ENCODE data around the gene MCC. TPM values are rescaled to one million over a fixed set of nuclear protein-coding genes. Genes with fewer than 3 reads are reported as not detected.

The MCC gene
- total RNA-seq, 2 experiments from 2014 or later = 3.8 to 4.4 TPM

- POLR2A ChIA-PET = no interaction called here
- DNase-seq (no peak), ATAC-seq (ENCODE audit: low read depth) (no peak)
- H3K9me3 Mint-ChIP-seq = no peaks in the 10 kb centered on the region
- H3K27ac Mint-ChIP-seq = no peak overlapping the region
- no peaks in the 10 kb centered on the region for H3K4me1 Mint-ChIP-seq
- no peaks in the 10 kb centered on the region for H3K36me3 Mint-ChIP-seq
- peaks cover 13% of the 10 kb centered on the region for H3K27me3 Mint-ChIP-seq
- no peak overlapping the region for H3K4me3 Mint-ChIP-seq
Measured at GRCh38 chr5:113242481-113243348, 245.5 kb downstream of the MCC start.

- Mint-ChIP-seq H3K27ac (no peak overlapping the region), H3K4me1 (no peaks in the 10 kb centered on the region), H3K9me3 (no peaks in the 10 kb centered on the region), H3K36me3 (no peaks in the 10 kb centered on the region), H3K27me3 (peaks cover 13% of the 10 kb centered on the region), H3K4me3 (no peak overlapping the region)
- POLR2A ChIA-PET = no interaction called here
- DNase-seq = no peak
- ATAC-seq (ENCODE audit: low read depth) = no peak
Measured at GRCh38 chr5:113240951-113241726, 247.1 kb downstream of the MCC start.

DNA sequence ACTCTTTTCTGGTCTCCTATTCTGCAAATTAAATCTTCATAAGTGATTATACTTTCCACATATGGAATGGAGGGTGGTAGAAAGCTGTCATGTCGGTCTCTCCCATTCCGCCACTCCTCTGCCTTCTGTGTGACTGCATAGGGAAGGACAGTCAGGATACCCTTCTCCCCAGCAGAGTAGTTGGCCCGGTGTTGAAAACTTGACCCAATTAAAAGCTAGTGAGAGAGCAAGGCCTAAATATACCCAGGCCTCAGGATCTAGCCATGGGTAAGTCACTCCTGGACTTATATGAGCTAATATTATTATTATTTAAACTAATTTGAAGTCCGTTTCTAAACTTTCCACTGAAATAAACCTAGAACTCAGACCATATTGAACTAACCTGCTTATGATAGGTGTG is 248.2 kb downstream of the MCC start:
- Mint-ChIP-seq H3K36me3 (no peaks in the 10 kb centered on the region), H3K4me1 (no peaks in the 10 kb centered on the region), H3K27ac (no peak overlapping the region), H3K9me3 (no peaks in the 10 kb centered on the region), H3K4me3 (no peak overlapping the region), H3K27me3 (peaks cover 19% of the 10 kb centered on the region)
- POLR2A ChIA-PET = no interaction called here
- DNase-seq (no peak), ATAC-seq (ENCODE audit: low read depth) (no peak)

GRCh38 chr5:113237893-113238292 is 250.4 kb downstream of the MCC start:
- ATAC-seq (ENCODE audit: low read depth) = no peak
- POLR2A ChIA-PET = no interaction called here
- no peak for DNase-seq
- H3K9me3 Mint-ChIP-seq = no peaks in the 10 kb centered on the region
- no peak overlapping the region for H3K27ac Mint-ChIP-seq
- H3K27me3 Mint-ChIP-seq = peaks cover 25% of the 10 kb centered on the region
- H3K36me3 Mint-ChIP-seq = no peaks in the 10 kb centered on the region
- H3K4me1 Mint-ChIP-seq = no peaks in the 10 kb centered on the region
- no peak overlapping the region for H3K4me3 Mint-ChIP-seq

GRCh38 chr5:113236536-113237288 is 251.5 kb downstream of the MCC start:
- no peaks in the 10 kb centered on the region for H3K9me3 Mint-ChIP-seq

GRCh38 chr5:113235884-113236283 is 252.4 kb downstream of the MCC start:
- Mint-ChIP-seq H3K27ac (no peak overlapping the region), H3K9me3 (no peaks in the 10 kb centered on the region), H3K4me1 (no peaks in the 10 kb centered on the region), H3K4me3 (no peak overlapping the region), H3K36me3 (no peaks in the 10 kb centered on the region), H3K27me3 (peaks cover 29% of the 10 kb centered on the region)
- no peak for DNase-seq
- POLR2A ChIA-PET = no interaction called here
- ATAC-seq (ENCODE audit: low read depth) = no peak

More at GRCh38 chr5:113236536-113237288, 251.5 kb downstream of the MCC start:
- no peak for ATAC-seq (ENCODE audit: low read depth)
- H3K27ac Mint-ChIP-seq = no peak overlapping the region
- H3K36me3 Mint-ChIP-seq = no peaks in the 10 kb centered on the region
- H3K4me1 Mint-ChIP-seq = no peaks in the 10 kb centered on the region
- peaks cover 28% of the 10 kb centered on the region for H3K27me3 Mint-ChIP-seq
- DNase-seq = no peak
- POLR2A ChIA-PET = no interaction called here
- H3K4me3 Mint-ChIP-seq = no peak overlapping the region

- no peaks in the 10 kb centered on the region for H3K4me1 Mint-ChIP-seq
Measured at GRCh38 chr5:113234546-113234945, 253.7 kb downstream of the MCC start.

GRCh38 chr5:113233606-113234005 is 254.6 kb downstream of the MCC start:
- Mint-ChIP-seq H3K9me3 (no peaks in the 10 kb centered on the region), H3K27me3 (peaks cover 36% of the 10 kb centered on the region), H3K27ac (no peak overlapping the region), H3K4me3 (no peak overlapping the region), H3K36me3 (no peaks in the 10 kb centered on the region), H3K4me1 (no peaks in the 10 kb centered on the region)
- POLR2A ChIA-PET = no interaction called here
- ATAC-seq (ENCODE audit: low read depth) = no peak
- no peak for DNase-seq

More at GRCh38 chr5:113234546-113234945, 253.7 kb downstream of the MCC start:
- Mint-ChIP-seq H3K27me3 (peaks cover 36% of the 10 kb centered on the region), H3K27ac (no peak overlapping the region), H3K36me3 (no peaks in the 10 kb centered on the region), H3K9me3 (no peaks in the 10 kb centered on the region), H3K4me3 (no peak overlapping the region)
- DNase-seq = no peak
- POLR2A ChIA-PET = no interaction called here
- ATAC-seq (ENCODE audit: low read depth) = no peak

GRCh38 chr5:113232667-113233066 is 255.6 kb downstream of the MCC start:
- POLR2A ChIA-PET = no interaction called here
- H3K27me3 Mint-ChIP-seq = peaks cover 38% of the 10 kb centered on the region
- no peaks in the 10 kb centered on the region for H3K4me1 Mint-ChIP-seq
- ATAC-seq (ENCODE audit: low read depth) (no peak), DNase-seq (no peak)
- no peak overlapping the region for H3K4me3 Mint-ChIP-seq
- H3K27ac Mint-ChIP-seq = no peak overlapping the region
- no peaks in the 10 kb centered on the region for H3K36me3 Mint-ChIP-seq
- H3K9me3 Mint-ChIP-seq = no peaks in the 10 kb centered on the region

DNA sequence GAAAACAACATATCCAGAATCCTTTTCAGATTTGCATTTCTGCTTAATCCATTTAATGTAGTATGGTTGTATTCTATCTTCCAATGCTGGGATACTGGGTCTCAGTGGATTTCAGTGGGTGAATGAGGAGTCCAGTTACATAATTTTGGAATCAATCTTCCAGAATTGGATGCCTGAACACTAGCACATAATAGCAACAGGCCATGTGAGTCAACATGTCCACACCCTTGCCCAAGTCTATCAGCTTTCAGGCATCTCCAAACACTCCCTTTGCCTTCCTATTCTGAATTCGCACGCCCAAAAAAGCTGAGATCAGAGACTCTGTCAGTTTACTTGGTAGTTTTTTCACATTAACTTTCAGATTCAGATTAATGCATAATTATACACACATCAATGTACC is 256.0 kb downstream of the MCC start:
- ATAC-seq (ENCODE audit: low read depth) (no peak), DNase-seq (no peak)
- no peaks in the 10 kb centered on the region for H3K4me1 Mint-ChIP-seq
- H3K27me3 Mint-ChIP-seq = peaks cover 33% of the 10 kb centered on the region
- no peak overlapping the region for H3K27ac Mint-ChIP-seq
- no peak overlapping the region for H3K4me3 Mint-ChIP-seq
- H3K36me3 Mint-ChIP-seq = no peaks in the 10 kb centered on the region
- H3K9me3 Mint-ChIP-seq = no peaks in the 10 kb centered on the region
- POLR2A ChIA-PET = no interaction called here

DNA sequence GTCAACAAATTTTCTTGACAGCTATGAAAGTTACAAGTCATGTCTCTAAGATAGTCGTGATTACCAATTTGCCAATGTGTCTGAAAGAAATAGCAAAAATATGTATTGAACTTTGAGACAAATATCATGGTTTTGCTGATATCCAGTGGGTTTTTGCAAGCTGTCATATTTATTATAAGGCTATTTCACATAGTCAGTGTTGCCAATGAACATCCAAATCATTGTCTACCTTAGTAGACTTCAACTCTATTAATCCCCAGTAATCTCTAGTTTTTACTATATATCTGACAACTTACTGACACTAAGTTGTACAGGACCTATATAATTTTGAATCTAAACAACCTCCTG is 256.6 kb downstream of the MCC start:
- Mint-ChIP-seq H3K4me1 (no peaks in the 10 kb centered on the region), H3K9me3 (no peaks in the 10 kb centered on the region), H3K27me3 (peaks cover 31% of the 10 kb centered on the region), H3K36me3 (no peaks in the 10 kb centered on the region), H3K27ac (no peak overlapping the region), H3K4me3 (no peak overlapping the region)
- POLR2A ChIA-PET = no interaction called here
- ATAC-seq (ENCODE audit: low read depth) (no peak), DNase-seq (no peak)

- DNase-seq (no peak), ATAC-seq (ENCODE audit: low read depth) (no peak)
- no peaks in the 10 kb centered on the region for H3K9me3 Mint-ChIP-seq
- no peak overlapping the region for H3K4me3 Mint-ChIP-seq
- no peaks in the 10 kb centered on the region for H3K4me1 Mint-ChIP-seq
- no peak overlapping the region for H3K27ac Mint-ChIP-seq
- H3K27me3 Mint-ChIP-seq = peaks cover 30% of the 10 kb centered on the region
- POLR2A ChIA-PET = no interaction called here
- H3K36me3 Mint-ChIP-seq = no peaks in the 10 kb centered on the region
Measured at GRCh38 chr5:113230711-113231652, 257.3 kb downstream of the MCC start.

DNA sequence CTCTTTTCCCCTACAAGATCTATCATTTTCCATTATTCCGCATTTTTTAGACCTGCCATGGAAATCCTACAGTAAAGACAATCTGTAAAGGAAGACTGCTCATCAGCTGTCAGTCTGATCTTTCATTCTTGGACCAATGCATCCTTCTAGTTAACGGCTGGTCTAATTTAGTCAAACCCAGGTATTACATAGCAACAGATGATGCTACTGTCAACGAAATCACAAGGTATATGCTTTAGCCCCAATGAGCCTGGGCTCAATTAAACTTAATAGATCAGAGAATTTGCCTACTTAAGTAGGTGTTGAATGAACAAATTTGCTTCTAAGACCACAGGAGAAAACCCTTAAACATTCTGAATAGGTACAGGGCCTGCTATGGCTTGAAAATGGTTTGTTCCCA is 260.5 kb downstream of the MCC start:
- ATAC-seq (ENCODE audit: low read depth) (no peak), DNase-seq (no peak)
- H3K4me1 Mint-ChIP-seq = no peaks in the 10 kb centered on the region
- H3K9me3 Mint-ChIP-seq = no peaks in the 10 kb centered on the region
- H3K27ac Mint-ChIP-seq = no peak overlapping the region
- POLR2A ChIA-PET = no interaction called here
- no peaks in the 10 kb centered on the region for H3K36me3 Mint-ChIP-seq
- no peak overlapping the region for H3K4me3 Mint-ChIP-seq
- peaks cover 18% of the 10 kb centered on the region for H3K27me3 Mint-ChIP-seq

Data from activated naive CD8-positive, alpha-beta T cell treated with anti-CD3 and anti-CD28 coated beads, Interleukin-2, amount 10 ng/mL, durations not matched to agents 7 days and 5 days (primary cell).